ENCODE results near the gene HMCN2.

HMCN2 gene

GRCh38 chr9:130465383-130466096, 200.0 kb downstream of the HMCN2 start:
- no peak for DNase-seq (ENCODE audit: low read depth in 1 of 2, low spot score in 1 of 2)

GRCh38 chr9:130466537-130467217, 201.1 kb downstream of the HMCN2 start:
- DNase-seq (ENCODE audit: low read depth in 1 of 2, low spot score in 1 of 2): no peak

- DNase-seq (ENCODE audit: low read depth in 1 of 2, low spot score in 1 of 2): no peak
Observed at GRCh38 chr9:130467316-130467715, 201.8 kb downstream of the HMCN2 start.

DNA sequence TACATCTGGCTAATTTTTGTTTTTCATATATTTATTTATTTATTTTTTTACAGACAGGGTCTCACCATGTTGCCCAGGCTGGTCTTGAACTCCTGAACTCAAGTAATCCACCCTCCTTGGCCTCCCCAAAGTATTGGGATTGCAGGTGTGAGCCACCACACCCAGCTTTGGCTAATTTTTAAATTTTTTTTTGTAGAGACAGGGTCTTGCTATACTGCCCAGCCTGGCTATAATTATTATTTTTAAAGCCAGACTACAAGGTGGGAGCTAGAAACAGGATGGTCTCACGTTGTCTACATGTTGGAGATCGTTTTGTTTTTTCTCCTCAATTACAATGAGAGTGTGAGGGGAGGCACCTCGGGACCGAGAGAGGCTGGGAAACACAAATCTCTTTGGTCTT, 203.0 kb downstream of the HMCN2 start:
- no peak for DNase-seq (ENCODE audit: low read depth in 1 of 2, low spot score in 1 of 2)

DNA sequence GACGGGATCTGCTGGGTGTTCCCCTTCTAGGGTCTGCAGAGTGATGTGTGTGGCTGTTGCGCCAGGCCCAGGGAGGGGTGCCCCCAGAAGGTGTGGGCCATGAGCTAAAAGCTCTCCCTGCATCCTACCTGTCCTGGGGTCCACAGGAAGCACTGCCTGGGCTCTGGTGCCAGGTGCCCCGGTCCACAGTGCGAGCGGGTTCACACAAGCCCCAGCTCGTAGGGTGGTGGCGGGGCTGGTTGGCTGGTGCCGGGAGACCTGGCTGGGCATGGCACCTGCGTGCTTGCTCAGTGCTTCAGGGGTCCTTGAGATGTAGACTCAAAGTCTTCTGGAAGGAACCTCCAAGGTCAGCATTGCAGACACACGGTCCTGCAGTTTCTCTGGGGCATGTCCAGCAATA, 204.7 kb downstream of the HMCN2 start:
- no peak for DNase-seq (ENCODE audit: low read depth in 1 of 2, low spot score in 1 of 2)

DNA sequence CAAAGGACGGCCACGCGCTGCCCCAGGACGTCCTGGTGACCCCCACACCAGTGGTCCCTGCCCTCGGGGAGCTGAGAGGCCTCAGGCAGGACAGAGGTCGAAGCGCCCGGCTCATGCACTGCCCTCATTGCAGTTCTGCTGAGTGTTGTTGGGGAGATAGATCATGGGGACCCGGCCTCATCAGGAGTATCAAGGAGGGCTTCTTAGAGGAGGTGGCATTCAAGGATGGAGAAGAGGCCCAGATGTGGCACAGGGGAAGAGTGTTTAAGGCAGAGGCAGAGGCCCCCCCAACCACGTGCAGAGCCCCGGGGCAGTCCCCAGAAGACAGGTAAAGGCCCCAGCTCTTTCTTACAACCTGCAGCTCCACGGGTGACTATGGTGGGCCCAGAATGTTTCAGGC, 205.4 kb downstream of the HMCN2 start:
- no peak for DNase-seq (ENCODE audit: low read depth in 1 of 2, low spot score in 1 of 2)

DNA sequence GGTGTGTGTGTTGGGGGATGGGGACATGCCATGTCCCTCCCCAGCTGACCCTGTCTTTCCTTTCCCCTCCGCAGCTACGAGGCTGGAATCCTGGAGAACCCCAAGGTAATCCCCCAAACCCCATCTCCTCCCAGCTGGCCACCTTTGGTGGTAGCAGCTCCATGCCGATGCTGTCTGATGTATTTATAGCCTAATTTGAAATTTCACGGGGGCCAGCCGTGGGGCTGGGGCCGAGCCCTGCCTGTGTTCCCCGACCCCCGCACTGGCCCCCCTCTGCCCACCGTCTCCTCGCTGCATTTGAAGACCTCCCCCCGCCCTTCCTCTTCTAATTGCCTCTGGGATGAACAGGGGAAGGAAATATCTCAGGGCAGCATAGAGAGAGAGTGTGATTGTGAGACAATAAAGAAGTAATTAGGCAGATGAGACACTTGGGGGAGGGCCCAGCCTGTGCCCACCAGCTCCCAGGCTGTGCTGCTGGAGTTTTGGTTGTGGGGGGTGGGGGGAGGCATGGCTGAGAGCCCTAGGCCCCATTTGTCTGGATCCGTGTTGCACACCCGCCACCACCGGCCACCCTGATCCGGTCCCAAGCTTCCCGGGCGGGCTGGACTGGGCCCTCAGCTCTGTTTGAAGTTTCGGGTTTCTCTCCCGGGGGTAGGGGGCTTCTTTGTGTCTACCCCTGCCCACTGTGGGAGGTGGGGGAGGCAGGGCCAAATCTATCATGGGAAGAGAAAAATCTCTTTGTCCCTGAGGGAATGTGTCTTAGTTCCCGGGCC, 206.0 kb downstream of the HMCN2 start:
- no peak for DNase-seq (ENCODE audit: low read depth in 1 of 2, low spot score in 1 of 2)

GRCh38 chr9:130472184-130472705, 206.7 kb downstream of the HMCN2 start:
- no peak for DNase-seq (ENCODE audit: low read depth in 1 of 2, low spot score in 1 of 2)

DNA sequence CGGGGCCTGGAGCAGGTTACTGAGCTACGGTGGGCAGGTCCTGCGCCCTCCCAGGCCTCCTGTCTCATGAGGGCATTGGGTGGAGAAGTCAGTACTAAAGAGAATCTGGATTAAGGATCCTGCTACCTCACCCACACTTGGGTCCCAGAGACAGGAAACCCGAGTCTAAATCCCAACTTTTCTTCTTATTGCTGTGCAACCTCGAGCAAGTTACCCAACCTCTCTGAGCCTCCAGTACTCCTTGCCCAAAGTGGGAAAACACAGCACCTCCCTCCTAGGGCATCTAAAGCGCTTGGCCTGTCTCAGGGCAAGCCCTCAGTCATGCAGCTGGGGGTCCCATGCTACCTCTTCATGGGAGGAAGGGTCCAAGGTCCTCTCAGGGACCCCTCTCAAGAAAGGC, 207.4 kb downstream of the HMCN2 start:
- no peak for DNase-seq (ENCODE audit: low read depth in 1 of 2, low spot score in 1 of 2)

DNA sequence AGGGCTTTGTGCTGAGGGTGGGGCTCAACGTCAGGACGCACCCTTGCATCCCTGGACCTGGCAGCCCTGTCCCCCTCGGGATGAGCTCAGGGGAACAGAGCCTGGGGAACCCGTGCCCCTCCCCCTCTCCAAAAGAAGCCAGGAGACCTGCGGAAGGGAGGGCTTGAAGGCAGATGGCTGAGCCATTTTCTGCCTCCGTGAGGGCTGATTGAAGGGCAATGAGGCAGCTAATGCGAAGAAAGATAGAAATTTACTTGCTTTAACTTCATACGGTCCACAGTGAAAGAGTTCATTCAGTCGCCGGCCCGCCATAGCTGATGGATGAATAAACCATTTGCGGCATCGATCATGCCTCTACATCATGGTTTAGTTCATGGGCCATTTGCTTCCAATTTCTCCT, 208.0 kb downstream of the HMCN2 start:
- no peak for DNase-seq (ENCODE audit: low read depth in 1 of 2, low spot score in 1 of 2)

DNA sequence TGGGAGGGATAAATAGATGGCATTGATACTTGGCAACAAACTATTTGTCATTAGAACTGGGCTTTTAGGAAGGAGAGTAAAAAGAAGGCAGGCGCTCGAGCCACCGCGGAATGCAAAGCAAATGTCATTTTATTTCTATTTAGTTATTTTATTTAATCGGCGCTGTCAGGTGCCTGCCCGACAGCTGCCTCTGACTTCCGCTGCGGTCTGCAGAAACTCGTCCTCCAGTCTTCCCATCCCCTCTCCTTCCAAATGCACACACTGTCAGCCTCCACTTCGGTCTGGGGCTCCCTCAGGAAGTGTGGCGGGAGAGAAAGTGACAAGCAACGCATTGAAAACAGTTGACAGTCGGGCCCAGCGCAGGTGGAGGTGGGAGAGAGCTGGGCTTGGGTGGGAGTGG, 208.5 kb downstream of the HMCN2 start:
- no peak for DNase-seq (ENCODE audit: low read depth in 1 of 2, low spot score in 1 of 2)

DNA sequence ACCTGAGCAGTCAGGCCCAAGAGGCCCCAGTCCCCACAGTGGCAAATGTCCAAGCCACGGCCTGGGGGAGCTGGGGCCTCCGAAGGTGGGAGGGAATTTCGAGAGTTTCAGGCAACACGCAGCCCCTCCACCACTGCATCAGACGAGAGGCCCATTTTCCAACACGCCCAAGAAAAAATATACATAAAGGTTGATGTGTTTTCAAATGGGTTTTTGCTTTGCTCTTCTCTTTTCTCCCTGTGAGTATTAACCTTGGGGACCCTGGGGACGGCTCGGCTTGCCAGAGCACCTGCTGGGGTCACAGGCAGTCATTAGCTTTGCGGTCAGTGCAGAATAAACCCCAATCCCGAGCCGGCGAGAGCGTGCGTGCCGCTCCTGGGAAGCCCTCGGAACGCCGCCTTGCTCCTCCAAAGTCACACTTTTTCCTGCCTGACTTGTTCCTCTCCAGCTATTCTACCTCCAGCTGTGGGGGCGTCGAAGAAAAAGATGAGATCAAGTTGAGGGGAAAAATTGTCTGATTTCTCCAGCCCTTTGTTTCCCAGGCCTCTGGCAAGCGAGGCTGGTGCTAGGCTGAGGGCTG, 210.7 kb downstream of the HMCN2 start:
- no peak for DNase-seq (ENCODE audit: low read depth in 1 of 2, low spot score in 1 of 2)

DNA sequence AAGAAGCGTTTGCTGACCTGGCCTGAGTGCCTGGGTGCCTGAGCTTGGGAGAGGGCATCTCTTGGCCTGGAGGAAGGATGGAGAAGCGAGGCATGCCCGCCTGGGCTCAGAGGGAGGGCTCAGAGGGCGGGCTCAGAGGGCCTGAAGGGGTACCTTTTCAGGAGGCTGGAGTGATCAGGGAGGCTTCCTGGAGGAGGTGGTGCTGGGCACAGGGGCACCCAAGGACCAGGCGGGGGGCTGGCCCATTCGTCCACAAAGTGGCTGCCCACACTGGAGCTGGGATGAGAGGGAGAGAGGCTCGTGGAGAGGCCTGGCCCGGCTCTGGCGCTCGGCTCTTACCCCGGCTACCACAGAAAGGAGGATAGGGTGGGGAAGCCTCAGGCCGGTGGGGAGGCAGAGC, 212.0 kb downstream of the HMCN2 start:
- no peak for DNase-seq (ENCODE audit: low read depth in 1 of 2, low spot score in 1 of 2)

- no peak for DNase-seq (ENCODE audit: low read depth in 1 of 2, low spot score in 1 of 2)
Observed at GRCh38 chr9:130478152-130478551, 212.6 kb downstream of the HMCN2 start.

DNA sequence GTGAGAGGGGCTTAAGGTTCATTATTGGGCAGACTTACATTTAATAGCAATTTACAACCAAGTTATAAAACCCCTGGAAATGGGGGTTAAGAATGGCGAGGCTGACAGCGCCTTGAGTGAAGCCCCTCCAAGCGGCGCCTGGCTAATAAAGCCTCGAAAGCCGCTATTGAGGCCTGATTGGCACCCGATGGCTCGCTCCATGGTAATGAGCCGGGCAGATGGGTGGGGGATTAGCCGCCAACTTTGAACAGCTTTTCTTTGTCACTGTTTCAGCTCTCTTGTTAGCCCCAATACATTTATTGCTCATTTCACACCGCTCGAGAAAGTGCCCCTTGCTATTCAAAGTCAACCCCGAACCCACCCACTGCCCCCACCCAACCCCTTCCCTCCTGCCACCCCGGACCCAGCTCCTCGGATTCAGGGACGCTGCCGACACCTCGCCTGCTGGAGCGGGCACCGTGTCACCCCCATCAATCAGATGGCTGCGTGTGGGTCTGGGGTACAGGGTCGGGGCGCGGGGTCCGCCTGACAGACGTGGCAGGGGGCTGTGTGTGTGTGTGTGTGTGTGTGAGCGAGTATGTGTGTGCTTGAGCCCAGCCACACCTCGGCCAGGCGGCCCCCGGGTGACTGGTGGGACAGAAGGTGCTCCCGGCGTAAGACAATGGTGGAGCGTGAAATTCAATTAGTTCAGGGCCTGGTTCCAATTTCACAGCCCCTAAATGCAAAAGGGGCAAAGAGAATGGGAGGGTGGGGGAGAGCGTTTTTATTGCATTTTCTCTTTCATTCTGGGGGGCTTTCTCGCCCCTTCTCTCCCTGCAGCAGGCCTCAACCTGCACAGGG, 213.4 kb downstream of the HMCN2 start:
- DNase-seq (ENCODE audit: low read depth in 1 of 2, low spot score in 1 of 2): no peak

DNA sequence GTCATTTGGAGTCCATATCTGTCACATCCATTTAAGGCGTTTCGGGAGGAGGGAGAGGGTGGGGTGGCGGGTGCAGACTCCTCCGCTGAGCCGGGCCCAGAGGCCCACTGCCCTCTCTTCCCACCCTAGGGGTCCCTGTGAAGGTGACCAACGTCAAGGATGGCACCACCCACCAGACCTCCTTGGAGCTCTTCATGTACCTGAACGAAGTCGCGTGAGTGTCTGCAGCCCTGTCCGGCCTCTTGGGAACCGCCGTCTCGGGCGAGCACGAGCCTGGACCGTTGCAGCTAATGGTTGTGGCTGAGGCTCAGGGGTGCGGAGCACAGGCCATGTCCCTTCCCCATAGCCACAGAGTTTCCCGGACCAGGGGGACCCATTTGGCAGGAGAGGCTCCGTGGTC, 214.0 kb downstream of the HMCN2 start:
- DNase-seq (ENCODE audit: low read depth in 1 of 2, low spot score in 1 of 2): no peak

DNA sequence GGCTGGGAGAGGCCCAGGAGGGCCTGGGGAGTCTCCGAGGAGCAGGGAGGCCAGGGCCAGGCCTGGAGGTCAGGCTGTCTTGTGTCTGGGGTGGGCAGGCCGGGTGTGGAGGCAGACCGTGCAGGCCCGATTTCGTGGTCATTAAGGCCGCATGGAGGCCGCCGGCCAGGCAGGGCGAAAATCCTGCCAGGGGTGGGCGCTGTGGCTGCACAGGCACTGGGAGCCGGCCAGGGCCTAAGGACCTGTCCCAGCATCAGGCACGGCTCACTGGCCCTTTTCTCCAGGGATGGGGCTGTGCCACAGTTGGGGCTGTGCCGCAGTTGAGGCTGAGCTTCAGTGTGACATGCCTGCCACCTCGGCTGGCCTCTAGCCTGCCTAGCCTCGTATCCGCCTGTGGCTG, 215.1 kb downstream of the HMCN2 start:
- no peak for DNase-seq (ENCODE audit: low read depth in 1 of 2, low spot score in 1 of 2)

DNA sequence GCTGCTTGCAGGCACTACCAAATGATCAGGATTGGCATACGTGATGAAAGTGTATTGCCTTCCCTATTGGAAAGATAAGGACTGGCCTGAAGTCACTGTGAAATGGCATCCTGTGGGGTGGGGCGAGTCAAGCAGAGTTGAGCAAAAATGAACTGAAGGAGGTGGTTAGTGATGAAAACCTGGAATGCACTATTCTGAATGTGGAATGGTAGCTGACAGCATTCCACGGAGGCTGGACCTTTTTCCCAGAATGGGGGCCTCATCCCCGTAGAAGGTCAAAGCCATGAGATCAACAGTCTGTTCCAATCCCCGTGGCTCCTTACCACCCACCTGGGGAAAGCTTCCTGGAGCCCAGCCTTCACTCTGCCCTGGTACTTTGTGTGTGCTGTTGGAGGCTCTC, 216.9 kb downstream of the HMCN2 start:
- DNase-seq (ENCODE audit: low read depth in 1 of 2, low spot score in 1 of 2): no peak

GRCh38 chr9:130483371-130483971, 217.9 kb downstream of the HMCN2 start:
- DNase-seq (ENCODE audit: low read depth in 1 of 2, low spot score in 1 of 2): no peak

Data from stimulated activated CD4-positive, alpha-beta T cell treated with anti-CD3 and anti-CD28 coated beads, Interleukin-15, amount 100 ng/mL, for 1 hour (primary cell).